ENCODE results near the gene RERE.

Gene RERE
- total RNA-seq, result 26.8 to 42.4 (median 32.9) reads per million in 4 experiments

DNA sequence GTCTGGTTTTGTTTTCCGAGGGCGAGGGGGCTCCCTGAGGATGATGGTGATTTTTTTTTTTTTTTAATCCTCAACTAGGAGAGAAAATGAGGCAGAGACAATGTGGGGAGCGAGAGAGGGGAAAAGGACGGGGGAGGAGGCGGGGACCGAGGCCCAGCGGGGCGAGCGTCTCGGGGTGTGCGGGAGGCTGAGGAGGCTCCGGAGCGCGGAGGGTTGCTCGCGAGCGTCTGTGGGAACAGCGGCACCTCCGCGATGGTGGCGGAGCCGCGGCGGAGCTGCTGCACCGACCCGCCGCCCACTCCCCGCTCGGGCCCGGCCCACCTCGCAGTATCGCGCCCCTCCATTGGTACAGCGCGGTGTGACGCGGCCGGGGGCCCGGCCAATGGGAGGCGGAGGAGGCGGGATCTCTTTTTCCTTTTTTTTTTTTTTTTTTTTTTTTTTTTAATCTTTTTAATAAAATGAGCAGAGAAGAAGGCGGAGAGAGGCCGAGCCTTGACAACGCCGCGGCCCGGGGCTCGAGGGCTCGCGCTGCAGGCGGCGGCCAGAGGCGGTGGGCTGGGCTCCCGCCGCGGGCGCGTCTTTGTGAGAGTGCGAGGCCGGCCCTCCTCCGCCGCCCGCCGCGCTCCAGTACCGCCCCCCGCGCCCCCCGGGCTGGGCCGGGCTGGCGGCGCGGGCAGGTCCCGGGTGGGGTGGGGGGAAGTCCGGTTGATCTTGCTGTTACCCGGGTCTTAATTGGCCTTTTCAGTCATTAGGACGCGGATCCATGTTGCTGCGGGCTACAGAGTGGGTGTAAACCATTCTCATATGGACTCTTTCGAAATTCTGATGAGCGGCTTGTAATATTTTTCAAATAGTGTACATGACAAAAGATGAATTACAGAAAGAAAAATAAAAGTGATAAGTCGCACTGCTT lies at the start of gene RERE:
Gene RERE, minus strand, starts transcription at position 229 of the 913 bp plus-strand sequence.
- DNase-seq, result peak; percentile 94

DNA sequence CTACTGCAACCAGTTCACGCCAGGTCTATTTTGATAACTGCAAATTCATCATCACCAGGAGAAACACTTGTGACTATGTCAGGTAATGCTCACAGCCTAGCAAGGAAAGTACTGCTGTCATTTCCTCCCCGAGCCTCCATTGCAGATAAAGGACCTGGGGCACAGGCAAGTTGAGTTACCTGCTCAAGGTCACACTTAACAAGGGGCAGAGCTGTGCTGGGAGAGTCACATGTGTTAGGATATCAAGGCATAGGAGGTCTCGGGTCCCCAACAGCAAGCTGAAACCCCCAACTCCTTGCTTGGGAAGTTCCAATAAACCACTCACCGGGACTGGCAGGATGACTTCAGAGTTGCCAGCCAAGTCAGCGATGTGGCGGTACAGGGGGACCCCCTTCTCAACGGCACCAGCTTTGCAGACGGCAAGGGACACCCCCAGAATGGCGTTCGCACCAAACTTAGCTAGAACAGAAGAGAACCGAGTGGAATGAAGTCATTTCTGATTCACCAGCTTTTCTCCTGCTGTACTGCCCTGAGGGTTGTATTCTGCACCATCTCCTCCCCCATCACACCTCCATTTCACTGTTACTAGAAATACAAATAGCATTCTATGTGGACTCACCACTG lies 49.5 kb upstream of the RERE start:
- DNase-seq, result no peak

DNA sequence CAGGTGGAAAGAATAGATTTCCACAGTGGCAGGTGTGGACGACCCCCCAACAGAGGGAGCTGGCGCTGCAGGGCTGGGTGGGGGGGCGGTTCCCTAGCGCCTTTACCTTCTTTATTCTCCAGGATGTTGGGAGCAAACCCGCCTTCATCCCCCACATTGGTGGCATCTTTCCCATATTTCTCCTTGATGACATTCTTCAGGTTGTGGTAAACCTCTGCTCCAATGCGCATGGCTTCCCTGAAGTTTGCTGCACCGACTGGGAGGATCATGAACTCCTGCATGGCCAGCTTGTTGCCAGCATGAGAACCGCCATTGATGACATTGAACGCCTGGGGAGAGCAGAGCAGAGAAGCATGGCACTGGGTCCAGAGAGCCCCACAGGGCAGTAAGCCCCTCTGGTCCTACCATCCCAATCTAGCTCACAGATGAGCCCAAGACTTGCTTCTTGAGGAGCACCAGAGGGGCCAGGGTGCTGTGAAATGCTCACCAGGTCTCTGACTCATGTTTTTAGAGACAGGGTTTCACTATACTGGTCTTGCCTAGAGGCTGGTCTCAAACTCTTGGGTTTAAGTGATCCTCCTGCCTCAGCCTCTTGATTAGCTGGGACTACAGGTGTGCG lies 48.8 kb upstream of the RERE start:
- DNase-seq, result no peak

DNA sequence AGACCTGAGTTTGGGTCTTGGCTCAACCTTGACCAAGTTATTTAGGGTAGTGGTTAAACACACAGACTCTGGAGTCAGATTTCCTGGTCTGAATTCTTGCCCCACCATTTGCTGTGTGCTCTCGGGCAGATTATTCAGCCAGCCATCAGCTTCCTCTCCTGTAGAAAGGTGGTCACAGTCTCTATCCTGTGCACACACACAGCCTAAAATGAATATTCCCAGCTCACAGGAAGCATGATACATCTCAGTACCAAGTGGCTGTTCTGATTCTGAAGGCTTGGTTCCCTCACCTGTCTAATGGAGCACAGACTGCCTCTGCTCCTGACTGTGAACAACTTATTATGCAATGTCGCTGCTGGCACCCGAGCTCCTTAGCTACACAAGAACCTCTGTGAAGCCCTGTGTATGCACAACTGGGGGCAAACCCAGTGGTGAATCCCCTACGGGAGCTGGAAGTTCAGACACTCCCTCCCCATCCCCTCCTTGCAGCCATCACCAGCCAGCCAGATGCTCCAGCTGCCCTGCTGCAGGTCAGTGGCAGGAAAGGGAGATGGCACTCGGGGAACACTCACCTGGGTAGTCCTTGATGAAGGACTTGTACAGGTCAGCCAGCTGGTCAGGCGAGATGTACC lies 47.4 kb upstream of the RERE start:
- no peak for DNase-seq

DNA sequence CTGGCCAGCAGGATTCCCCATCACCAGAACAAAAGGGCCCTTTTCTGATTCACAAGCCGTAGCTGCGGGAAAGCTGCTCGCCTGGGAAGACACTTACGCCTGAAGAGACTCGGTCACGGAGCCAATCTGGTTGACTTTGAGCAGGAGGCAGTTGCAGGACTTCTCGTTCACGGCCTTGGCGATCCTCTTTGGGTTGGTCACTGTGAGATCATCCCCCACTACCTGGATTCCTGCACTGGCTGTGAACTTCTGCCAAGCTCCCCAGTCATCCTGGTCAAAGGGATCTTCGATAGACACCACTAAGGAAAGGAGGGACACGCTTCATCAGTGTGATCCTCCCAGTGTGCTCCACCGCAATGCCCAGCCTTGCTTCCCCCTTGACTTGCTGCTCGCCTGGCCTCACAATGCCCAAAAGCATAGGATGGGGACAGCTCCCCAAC lies 46.4 kb upstream of the RERE start:
- DNase-seq, result no peak

DNA sequence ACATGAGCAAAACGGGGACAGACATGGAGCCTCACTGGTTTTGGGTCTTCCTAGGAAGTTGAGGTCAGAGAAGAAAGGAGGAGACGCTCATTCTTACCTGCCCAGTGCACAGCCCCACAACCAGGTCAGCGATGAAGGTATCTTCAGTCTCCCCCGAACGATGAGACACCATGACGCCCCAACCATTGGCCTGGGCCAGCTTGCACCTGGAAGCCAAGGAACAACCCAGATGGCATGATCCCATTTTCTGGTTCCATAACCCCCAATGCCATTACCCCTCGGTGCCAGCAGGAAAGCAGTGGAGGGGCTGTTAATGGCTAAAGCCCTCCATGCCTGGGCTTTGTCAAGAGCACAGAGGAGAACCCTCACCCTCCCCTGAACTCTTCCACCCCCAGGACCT lies 45.7 kb upstream of the RERE start:
- no peak for DNase-seq

DNA sequence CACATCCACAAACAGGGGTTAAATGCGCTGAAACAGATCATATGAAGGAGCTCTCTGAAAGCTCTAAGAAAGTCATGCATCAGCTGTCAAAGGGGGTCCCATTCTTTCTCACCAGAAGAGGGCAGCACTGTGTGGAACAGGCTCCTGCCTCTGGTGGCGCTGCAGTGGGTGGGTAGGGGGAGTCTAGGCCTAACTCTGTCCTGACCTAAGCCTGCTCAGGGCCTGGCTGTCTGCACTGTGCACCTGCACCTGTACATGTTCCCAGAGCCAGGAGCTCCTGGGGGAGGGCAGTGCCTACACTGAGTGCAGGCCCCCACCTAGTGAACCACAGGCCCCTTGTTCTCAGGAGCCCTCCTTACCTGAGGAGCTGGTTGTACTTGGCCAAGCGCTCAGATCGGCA lies 45.1 kb upstream of the RERE start:
- DNase-seq, result peak; percentile 14

DNA sequence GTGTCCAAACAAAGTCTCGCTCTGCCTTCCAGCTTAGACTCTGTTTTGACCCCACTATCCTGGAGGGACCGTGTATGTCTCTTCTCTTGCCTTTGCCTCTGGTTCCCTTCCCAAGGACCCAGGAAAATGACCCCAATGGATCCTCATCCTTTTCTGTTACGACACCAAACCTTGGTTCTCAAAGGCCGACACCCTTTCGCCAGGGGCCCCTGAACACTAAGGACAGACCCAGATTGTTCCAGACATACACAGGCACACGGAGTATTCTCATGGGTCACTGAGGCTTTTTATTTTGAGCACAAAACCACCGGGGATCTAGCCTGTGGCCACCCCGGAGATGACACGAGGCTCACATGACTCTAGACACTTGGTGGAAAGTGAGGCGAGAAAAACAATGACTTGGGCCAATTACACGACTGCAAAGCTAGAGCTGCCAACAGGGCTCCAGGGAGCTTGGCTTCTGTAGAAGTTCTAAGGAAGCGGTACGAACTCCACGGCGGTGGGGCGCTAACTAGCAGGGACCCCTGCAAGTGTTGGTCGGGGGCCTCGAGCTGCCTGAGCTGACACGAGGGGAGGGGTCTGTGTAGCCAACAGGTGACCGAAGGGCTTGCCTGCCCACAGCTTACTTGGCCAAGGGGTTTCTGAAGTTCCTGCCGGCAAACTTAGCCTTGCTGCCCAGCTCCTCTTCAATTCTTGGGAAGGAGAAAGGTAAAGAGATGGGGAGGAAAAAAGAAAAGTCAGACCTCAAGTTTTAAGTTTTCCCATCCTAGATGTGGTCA lies 43.5 kb upstream of the RERE start:
- no peak for DNase-seq

DNA sequence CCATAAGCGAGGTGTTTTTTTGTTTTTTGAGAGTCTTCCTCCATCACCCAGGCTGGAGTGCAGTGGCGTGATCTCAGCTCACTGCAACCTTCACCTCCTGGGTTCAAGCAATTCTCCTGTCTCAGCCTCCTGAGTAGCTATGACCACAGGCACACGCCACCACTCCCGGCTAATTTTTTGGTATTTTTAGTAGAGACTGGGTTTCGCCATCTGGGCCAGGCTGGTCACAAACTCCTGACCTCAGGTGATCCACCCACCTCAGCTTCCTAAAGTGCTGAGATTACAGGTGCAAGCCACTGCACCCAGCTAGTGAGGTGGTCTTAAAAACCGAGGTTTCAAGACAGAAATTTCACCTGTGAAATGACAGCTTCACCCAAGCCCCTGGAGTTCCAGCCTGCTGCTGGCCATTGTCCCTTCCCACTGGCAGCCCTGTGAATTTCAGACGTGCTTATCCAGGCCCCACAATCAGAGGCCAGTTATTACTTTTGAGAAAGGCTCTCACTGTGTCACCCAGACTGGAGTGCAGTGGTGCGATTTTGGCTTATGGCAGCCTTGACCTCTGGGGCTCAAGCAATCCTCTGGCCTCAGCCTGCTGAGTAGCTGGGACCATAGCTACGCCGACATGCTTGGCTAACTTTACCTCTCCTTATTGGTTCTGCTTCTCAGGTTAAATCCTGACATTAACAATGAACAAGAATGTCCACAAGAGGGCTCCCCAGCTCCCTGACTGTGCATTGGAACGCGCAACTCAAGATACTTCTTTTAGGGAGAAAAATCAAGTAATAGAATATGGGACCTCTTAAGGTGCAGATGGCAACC lies 41.7 kb upstream of the RERE start:
- DNase-seq, result peak; percentile 17

DNA sequence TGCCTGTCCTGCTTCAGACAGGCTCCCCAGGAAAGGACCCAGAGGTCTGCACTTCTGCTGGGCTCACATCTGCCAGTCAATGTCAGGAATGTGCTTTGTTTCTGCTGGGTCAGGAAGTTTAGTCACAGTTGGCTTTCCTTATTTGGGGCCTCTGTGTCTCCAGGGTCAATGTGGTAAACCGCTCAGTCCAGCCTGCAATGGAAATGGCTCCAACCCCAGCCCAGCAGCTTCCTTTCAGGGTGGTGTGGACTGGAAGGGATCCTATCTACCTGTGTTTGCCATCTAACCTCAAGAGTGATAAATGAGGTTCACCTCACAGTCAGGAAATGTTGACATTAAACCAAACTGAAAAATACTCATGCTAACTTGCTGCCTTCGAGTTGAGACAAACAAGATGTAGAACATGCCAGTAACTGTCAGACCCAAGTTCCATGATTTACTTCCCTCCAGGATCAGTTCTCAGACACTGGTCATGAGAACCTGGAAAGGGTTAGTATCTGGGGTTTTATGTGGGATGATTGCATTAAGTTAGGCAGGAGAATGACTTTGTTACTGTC lies 40.8 kb upstream of the RERE start:
- DNase-seq, result no peak

DNA sequence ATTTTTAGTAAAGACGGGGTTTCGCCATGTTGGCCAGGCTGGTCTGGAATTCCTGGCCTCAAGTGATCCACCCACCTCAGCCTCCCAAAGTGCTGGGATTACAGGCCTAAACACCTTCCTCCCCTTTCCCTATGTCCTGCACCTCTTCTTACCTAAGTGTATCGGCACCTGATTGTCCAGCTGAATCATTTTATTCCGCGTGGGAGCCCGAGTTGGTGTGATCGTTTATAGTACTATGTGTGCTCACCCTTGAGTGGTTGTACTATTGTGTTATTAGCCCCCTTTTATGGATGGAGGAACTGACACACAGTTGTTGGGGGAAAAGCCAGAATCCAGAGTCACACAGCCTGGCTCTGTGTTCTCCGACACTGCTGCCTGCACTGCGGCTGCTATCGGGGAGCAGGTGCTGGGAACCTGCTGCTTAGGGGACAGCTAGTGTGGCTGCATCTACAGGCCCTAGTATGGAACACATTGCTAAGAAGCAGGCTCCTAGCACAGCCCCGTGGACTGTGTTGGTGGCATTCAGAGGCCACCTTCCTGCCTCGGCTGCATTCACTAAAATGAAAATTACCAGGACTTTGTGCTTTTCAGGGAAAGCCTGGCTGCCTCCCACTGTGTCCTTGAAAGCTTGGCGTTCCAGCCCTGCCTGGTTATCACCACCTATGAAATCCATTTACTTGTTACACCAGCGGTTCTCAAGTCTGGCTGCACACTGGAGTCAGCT lies 39.4 kb upstream of the RERE start:
- DNase-seq, result no peak

DNA sequence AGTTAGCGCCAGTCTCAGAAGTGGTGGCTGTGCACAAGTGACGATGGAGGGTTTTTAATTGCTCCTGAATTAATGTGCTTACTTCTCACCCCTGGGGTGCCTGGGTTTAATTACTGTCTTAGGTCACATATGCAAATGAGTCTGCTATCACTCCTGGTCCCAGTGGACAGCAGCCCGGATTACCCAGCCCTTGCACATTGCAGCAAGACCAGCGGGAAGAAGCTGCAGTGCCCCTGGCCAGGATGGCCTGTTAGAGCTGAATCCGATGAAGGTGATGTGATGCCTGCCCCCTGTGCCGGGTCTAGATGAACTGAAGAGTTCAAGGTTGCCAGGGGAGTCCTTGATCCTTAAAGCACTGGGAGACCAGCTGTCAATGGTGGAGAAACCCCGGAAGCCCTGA lies 36.8 kb upstream of the RERE start:
- no peak for DNase-seq

DNA sequence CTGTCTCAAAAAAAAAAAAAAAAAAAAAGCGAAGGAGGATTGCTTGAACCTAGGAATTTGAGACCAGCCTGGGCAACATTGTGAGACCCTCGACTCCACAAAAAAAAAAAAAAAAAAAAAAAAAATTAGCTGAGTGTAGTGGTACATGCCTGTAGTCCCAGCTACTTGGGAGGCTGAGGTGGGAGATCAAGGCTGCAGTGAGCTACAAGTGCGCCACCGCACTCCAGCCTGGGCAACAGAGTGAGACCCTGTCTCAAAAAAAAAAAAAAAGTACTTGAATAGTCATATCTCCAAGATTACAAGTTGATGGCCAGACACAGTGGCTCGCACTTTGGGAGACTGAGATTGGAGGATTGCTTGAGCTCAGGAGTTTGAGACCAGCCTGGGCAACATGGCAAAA lies 33.6 kb upstream of the RERE start:
- no peak for DNase-seq

DNA sequence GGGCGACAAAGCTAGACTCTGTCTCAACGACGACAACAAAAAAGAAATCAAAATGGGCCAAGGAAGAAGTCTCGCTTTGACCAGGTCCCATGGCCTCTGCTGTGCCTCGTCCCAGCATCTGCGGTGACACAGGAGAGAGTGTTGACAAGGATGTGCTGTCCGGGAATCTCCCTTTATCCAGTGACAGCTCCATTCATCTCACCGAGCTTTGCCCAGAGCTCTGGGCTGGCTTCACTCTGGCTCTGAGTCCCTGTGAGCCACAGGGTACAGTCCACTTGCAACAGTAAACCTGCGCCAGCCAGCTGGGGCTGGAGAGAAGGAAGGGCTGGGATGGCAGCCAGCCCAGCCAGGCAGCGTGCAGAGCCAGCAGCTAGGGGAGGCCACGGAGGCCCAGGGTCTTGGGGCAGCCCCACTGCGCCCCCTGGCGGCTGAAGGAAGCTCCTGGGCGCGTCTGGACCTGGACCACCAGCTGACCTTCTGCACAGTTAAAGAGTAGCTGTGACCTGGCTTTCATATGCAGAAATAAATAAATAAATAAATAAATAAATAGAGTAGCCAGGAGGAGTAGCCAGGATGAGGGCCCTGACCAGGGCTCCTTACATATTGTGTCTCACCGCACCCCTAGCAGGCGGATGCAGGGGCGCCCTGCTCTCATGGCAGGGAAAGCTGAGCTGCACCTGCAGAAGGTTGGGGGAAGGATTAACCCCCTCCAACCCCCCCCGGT lies 31.4 kb upstream of the RERE start:
- DNase-seq, result peak; percentile 64

DNA sequence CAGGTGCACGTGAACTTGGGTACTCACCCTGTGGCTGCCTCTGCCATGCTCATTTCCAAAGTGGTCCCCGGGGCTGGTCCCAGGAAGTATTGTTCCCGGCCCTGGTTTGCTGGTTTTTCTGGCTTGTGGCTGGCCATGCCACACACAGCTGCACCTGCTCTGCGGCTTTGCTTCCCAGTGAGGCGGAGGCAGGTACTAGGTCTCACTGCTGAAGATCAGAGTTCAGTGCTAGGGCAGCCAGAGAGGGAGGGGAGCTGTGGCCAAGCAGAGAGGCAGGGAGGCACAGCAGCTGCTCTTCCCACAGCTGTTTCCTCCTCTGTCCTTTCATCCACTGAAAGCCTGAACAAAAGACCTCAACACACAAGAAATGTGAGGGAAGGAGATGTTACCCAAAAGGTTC lies 30.6 kb upstream of the RERE start:
- no peak for DNase-seq

DNA sequence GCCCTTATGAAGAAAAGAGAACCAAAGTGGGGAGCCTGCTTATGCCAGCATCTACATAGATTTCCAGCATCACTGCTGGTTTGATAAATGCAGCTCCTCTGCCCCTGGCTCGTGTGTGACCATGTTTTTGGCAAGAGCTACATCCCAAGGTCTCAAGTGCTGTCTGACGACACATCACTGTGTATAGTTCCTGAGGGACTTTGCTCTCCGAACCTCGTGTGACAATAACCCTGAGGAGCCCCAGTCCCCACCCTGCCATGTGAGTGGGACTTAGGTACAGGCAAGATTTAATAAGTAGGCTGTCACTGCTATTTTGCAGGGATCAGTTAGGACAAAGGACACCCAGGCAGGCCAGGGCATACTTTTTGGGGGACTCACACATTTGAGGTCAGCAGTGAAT lies 28.8 kb upstream of the RERE start:
- no peak for DNase-seq

DNA sequence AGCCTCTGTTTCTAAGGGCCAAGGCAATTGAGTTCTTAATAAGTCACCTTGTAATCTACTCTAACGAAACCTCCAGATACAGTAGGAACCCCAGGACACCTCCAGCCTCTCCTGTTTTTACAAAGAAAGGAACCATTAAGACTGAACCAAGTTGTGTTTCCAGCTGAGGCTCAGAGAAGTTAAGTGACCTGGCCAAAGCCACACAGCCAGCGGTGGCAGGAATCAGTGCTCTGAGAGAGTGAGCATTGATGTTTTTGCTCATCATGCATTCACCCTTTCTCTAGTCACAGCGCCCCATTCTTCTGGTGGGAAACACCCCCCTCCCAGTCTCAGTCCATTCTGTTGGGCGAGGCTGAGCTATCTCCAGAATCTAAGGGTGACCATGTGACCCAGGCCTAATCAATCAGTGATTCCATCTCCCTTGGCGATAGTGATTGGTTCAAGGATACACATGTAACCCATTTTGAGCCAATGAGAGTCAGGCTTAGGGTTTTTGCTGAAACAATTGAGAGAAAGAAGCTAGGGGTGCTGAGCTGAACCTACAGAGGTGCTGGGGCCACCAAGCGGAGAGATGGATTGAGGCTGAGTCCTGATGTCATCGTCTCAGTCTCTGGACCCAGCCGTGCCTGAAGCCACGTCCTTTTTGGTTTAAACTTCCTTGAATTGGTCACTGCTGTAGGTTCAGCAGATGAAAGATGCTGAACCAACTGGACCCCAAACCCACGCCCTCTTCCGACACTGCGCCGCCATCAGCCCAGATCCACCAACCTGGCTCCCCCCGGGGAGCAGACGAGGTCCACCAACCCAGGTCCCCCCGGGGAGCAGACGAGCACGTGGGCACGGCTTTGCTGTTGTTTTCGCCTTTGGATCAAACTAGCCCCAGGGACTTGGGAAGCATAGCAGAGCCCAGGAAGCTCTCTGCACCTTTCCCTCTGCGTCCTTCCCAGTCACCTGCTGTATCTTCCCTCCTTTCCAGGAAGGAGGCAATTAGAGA lies 28.0 kb upstream of the RERE start:
- DNase-seq, result no peak

DNA sequence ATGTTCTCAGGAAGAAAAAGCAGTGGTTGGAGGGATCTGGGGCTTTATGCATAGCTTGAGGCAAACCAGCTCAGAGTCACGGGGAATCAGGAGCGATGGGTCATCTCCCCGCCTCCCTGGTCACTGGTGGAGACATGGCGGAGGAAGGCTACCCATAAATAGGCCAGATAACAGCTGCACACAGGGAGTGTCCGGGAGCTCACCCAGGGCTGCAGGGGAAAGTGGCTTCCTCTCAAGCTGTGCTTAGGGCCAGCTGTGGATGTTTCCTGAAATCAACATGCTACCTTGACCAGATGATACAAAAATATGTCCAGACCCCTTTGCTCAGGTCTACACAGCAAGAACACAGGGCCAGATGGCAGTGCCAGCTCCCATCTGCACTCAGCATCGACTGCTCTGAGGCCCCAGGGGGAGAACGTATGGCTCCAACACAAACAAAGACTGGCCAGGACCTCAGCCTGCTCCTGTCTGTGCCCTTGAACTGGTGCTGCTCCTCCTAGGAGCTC lies 27.1 kb upstream of the RERE start:
- no peak for DNase-seq

All from effector CD8-positive, alpha-beta T cell (primary cell).